Upper lobe of left lung (tissue), 4 donors: Measurements from ENCODE around the gene IQGAP1.

ENCODE experiments used
- POLR2AphosphoS5 ChIP-seq, 2 donors: sonication (generic); formaldehyde crosslinking; IDR thresholded peaks; one replicate each; pipeline ENCODE4 v1.5.1; 2017; ENCODE audit warnings: antibody characterized with exemption in 2 of 2
- TF ChIP-seq, protein P1 (sequence below), 6 experiments: fragments of 450-650 bp in 4 of 6; fragments of 200-600 bp in 2 of 6; sonication (generic) in 2 of 6; IDR thresholded peaks; one replicate each; pipeline ENCODE4 v1.5.1; 2016 to 2019; ENCODE audit warnings: antibody characterized with exemption in 6 of 6

DNA sequence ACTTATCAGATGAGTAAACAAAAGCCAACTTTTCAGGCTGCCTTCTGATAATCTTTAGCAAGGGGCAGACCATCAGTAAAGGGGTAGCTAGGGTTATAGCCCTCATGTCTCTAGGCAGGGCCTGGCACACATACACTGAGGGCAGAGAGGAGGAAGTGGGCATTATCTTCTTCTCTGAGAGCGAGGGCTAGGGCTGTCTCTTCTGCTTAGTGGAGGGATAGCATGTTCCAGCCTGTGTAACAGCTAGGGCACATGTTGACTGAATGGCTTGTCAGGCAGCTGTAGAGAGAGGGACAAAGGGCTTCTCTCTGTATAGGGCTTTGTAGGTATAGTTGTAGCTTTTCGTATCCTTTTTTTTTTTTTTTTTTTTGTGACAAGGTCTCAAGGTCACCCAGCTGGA lies 159.5 kb downstream of the IQGAP1 start:
- TF ChIP-seq, protein P1, sequence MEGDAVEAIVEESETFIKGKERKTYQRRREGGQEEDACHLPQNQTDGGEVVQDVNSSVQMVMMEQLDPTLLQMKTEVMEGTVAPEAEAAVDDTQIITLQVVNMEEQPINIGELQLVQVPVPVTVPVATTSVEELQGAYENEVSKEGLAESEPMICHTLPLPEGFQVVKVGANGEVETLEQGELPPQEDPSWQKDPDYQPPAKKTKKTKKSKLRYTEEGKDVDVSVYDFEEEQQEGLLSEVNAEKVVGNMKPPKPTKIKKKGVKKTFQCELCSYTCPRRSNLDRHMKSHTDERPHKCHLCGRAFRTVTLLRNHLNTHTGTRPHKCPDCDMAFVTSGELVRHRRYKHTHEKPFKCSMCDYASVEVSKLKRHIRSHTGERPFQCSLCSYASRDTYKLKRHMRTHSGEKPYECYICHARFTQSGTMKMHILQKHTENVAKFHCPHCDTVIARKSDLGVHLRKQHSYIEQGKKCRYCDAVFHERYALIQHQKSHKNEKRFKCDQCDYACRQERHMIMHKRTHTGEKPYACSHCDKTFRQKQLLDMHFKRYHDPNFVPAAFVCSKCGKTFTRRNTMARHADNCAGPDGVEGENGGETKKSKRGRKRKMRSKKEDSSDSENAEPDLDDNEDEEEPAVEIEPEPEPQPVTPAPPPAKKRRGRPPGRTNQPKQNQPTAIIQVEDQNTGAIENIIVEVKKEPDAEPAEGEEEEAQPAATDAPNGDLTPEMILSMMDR (IDR thresholded peaks at IDR 0.05), result no peak
- no peak for TF ChIP-seq POLR2AphosphoS5 (IDR thresholded peaks at IDR 0.05)
